ENCODE data around the gene ZNF532.

ZNF532 gene

GRCh38 chr18:58893388-58894099 lies 28.9 kb downstream of the ZNF532 start:
- no peak for TF ChIP-seq CTCF (IDR thresholded peaks at IDR 0.05; ENCODE audit: low read length)
- no peak for TF ChIP-seq EZH2 (IDR thresholded peaks at IDR 0.05; ENCODE audit: borderline replicate concordance, low read length)

GRCh38 chr18:58894930-58895329 lies 30.3 kb downstream of the ZNF532 start:
- no peaks in the 10 kb centered on the region for H3K9me2 ChIP-seq (ENCODE audit: low read depth, low read length)
- no peaks in the 10 kb centered on the region for H3K9me3 ChIP-seq (ENCODE audit: low read length)
- peaks cover 37% of the 10 kb centered on the region for H3K79me2 ChIP-seq (ENCODE audit: insufficient read depth, low read length)

More at GRCh38 chr18:58893388-58894099, 28.9 kb downstream of the ZNF532 start:
- no peak overlapping the region for H3K4me2 ChIP-seq (ENCODE audit: low read length)
- H3K36me3 ChIP-seq (ENCODE audit: insufficient read depth, low read length): peaks cover 29% of the 10 kb centered on the region
- no peak overlapping the region for H3K9ac ChIP-seq (ENCODE audit: low read length)
- H2AFZ ChIP-seq (ENCODE audit: low read length): no peak overlapping the region
- peak overlapping the region; percentile 99 for H3K27ac ChIP-seq (ENCODE audit: low read depth, low read length, poor library complexity, severe bottlenecking)
- peaks cover 16% of the 10 kb centered on the region for H3F3A ChIP-seq (ENCODE audit: insufficient read depth, low read length)
- no peaks in the 10 kb centered on the region for H4K20me1 ChIP-seq (ENCODE audit: insufficient read depth, low read length)
- no peaks in the 10 kb centered on the region for H3K9me2 ChIP-seq (ENCODE audit: low read depth, low read length)
- H3K79me2 ChIP-seq (ENCODE audit: insufficient read depth, low read length): peaks cover 23% of the 10 kb centered on the region
- H3K27me3 ChIP-seq (ENCODE audit: insufficient read depth, low read length): no peaks in the 10 kb centered on the region
- H3K4me1 ChIP-seq (ENCODE audit: insufficient read depth, low read length, severe bottlenecking): peaks cover 68% of the 10 kb centered on the region
- no peak overlapping the region for H3K4me3 ChIP-seq (ENCODE audit: low read depth, low read length, poor library complexity, severe bottlenecking)
- H3K9me3 ChIP-seq (ENCODE audit: low read length): no peaks in the 10 kb centered on the region

GRCh38 chr18:58895385-58895784 lies 30.7 kb downstream of the ZNF532 start:
- no peak overlapping the region for H2AFZ ChIP-seq (ENCODE audit: low read length)

More at GRCh38 chr18:58894930-58895329, 30.3 kb downstream of the ZNF532 start:
- Histone ChIP-seq H2AFZ (ENCODE audit: low read length) (no peak overlapping the region), H3K4me3 (ENCODE audit: low read depth, low read length, poor library complexity, severe bottlenecking) (no peak overlapping the region), H3K4me1 (ENCODE audit: insufficient read depth, low read length, severe bottlenecking) (peaks cover 82% of the 10 kb centered on the region), H3K4me2 (ENCODE audit: low read length) (no peak overlapping the region), H3K36me3 (ENCODE audit: insufficient read depth, low read length) (peaks cover 33% of the 10 kb centered on the region), H3K27me3 (ENCODE audit: insufficient read depth, low read length) (no peaks in the 10 kb centered on the region), H4K20me1 (ENCODE audit: insufficient read depth, low read length) (no peaks in the 10 kb centered on the region), H3K27ac (ENCODE audit: low read depth, low read length, poor library complexity, severe bottlenecking) (peak overlapping the region; percentile 99), H3F3A (ENCODE audit: insufficient read depth, low read length) (peaks cover 16% of the 10 kb centered on the region; the same call in 1 of the 2 replicates), H3K9ac (ENCODE audit: low read length) (no peak overlapping the region; the same call in 1 of the 2 replicates)
- TF ChIP-seq EZH2 (IDR thresholded peaks at IDR 0.05; ENCODE audit: borderline replicate concordance, low read length): no peak
- no peak for TF ChIP-seq CTCF (IDR thresholded peaks at IDR 0.05; ENCODE audit: low read length)

More at GRCh38 chr18:58895385-58895784, 30.7 kb downstream of the ZNF532 start:
- H3K27ac ChIP-seq (ENCODE audit: low read depth, low read length, poor library complexity, severe bottlenecking): peak overlapping the region; percentile 99
- H3K9me2 ChIP-seq (ENCODE audit: low read depth, low read length): no peaks in the 10 kb centered on the region
- TF ChIP-seq CTCF (IDR thresholded peaks at IDR 0.05; ENCODE audit: low read length) (no peak), EZH2 (IDR thresholded peaks at IDR 0.05; ENCODE audit: borderline replicate concordance, low read length) (no peak)
- no peaks in the 10 kb centered on the region for H4K20me1 ChIP-seq (ENCODE audit: insufficient read depth, low read length)
- H3K27me3 ChIP-seq (ENCODE audit: insufficient read depth, low read length): no peaks in the 10 kb centered on the region
- no peak overlapping the region for H3K9ac ChIP-seq (ENCODE audit: low read length)
- H3K36me3 ChIP-seq (ENCODE audit: insufficient read depth, low read length): peaks cover 38% of the 10 kb centered on the region
- no peak overlapping the region for H3K4me3 ChIP-seq (ENCODE audit: low read depth, low read length, poor library complexity, severe bottlenecking)
- H3F3A ChIP-seq (ENCODE audit: insufficient read depth, low read length): peaks cover 16% of the 10 kb centered on the region; the same call in 1 of the 2 replicates
- H3K4me2 ChIP-seq (ENCODE audit: low read length): no peak overlapping the region
- H3K4me1 ChIP-seq (ENCODE audit: insufficient read depth, low read length, severe bottlenecking): peaks cover 87% of the 10 kb centered on the region
- H3K79me2 ChIP-seq (ENCODE audit: insufficient read depth, low read length): peaks cover 41% of the 10 kb centered on the region
- no peaks in the 10 kb centered on the region for H3K9me3 ChIP-seq (ENCODE audit: low read length)

All from OCI-LY1 (cell line).